HG03135 (cell line): Measurements from ENCODE around the gene ROPN1B.

Experiments
- ATAC-seq: cut with Tn5 transposase; IDR thresholded peaks from one replicate; pipeline ENCODE4 v1.9.1; 2021; ENCODE audit warnings: mild to moderate bottlenecking, moderate library complexity; ENCODE audit not compliant: unreplicated experiment

ROPN1B gene

GRCh38 chr3:126003447-126004190, 34.6 kb downstream of the ROPN1B start:
- ATAC-seq: no peak

GRCh38 chr3:126004217-126004616, 35.2 kb downstream of the ROPN1B start:
- ATAC-seq: no peak

- ATAC-seq: no peak
Observed at GRCh38 chr3:126004692-126005091, 35.7 kb downstream of the ROPN1B start.

GRCh38 chr3:126005951-126006350, 37.0 kb downstream of the ROPN1B start:
- ATAC-seq: no peak

GRCh38 chr3:126008219-126008618, 39.2 kb downstream of the ROPN1B start:
- no peak for ATAC-seq

- no peak for ATAC-seq
Observed at GRCh38 chr3:126009181-126009580, 40.2 kb downstream of the ROPN1B start.

GRCh38 chr3:126013751-126014156, 44.8 kb downstream of the ROPN1B start:
- ATAC-seq: no peak

GRCh38 chr3:126014252-126014651, 45.3 kb downstream of the ROPN1B start:
- ATAC-seq: no peak

- no peak for ATAC-seq
Observed at GRCh38 chr3:126015075-126015474, 46.1 kb downstream of the ROPN1B start.

GRCh38 chr3:126016616-126017015, 47.6 kb downstream of the ROPN1B start:
- ATAC-seq: no peak

- no peak for ATAC-seq
Observed at GRCh38 chr3:126017362-126017761, 48.4 kb downstream of the ROPN1B start.

GRCh38 chr3:126018545-126018944, 49.6 kb downstream of the ROPN1B start:
- ATAC-seq: no peak

GRCh38 chr3:126018995-126019394, 50.0 kb downstream of the ROPN1B start:
- no peak for ATAC-seq

GRCh38 chr3:126019683-126020082, 50.7 kb downstream of the ROPN1B start:
- no peak for ATAC-seq

- no peak for ATAC-seq
Observed at GRCh38 chr3:126021224-126021623, 52.2 kb downstream of the ROPN1B start.

GRCh38 chr3:126021702-126022101, 52.7 kb downstream of the ROPN1B start:
- ATAC-seq: no peak

- no peak for ATAC-seq
Observed at GRCh38 chr3:126022741-126023359, 53.9 kb downstream of the ROPN1B start.

GRCh38 chr3:126023390-126023789, 54.4 kb downstream of the ROPN1B start:
- ATAC-seq: no peak

- no peak for ATAC-seq
Observed at GRCh38 chr3:126024049-126024854, 55.3 kb downstream of the ROPN1B start.

GRCh38 chr3:126025116-126025729, 56.2 kb downstream of the ROPN1B start:
- no peak for ATAC-seq

GRCh38 chr3:126025862-126026261, 56.9 kb downstream of the ROPN1B start:
- ATAC-seq: no peak
